ENCODE measurements around the gene FBXO22. TPM values are rescaled to one million over a fixed set of nuclear protein-coding genes. Genes with fewer than 3 reads are reported as not detected.

FBXO22 gene
- total RNA-seq, 1 donor from 2014 or later: 13.0 TPM

DNA sequence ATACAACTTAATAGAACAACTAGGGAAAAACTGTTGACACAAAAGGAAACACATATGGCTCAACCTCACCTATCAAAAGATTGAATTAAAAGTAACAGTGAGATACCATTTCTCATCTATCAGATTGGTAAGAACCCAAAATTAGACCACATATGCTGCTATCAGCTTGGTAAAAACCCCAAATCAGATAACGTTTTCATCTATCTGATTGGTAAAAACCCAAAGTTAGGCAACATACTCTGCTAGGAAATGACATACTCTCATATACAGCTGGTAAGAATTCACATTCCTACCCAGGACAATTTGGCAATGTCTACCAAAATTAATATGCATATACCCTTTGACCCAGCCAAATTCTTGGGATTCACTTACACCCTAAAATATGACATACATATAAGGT lies 82.3 kb downstream of the FBXO22 start:
- no peak for DNase-seq (ENCODE audit: extremely low spot score in 2 of 2)
- Histone ChIP-seq H3K9me3 (no peaks in the 10 kb centered on the region), H3K4me1 (no peaks in the 10 kb centered on the region), H3K4me3 (no peak overlapping the region), H3K36me3 (no peaks in the 10 kb centered on the region), H3K27me3 (no peaks in the 10 kb centered on the region), H3K27ac (no peak overlapping the region)
- intact Hi-C loops (cut with DNase I): no loop called here
- TF ChIP-seq, protein P1, sequence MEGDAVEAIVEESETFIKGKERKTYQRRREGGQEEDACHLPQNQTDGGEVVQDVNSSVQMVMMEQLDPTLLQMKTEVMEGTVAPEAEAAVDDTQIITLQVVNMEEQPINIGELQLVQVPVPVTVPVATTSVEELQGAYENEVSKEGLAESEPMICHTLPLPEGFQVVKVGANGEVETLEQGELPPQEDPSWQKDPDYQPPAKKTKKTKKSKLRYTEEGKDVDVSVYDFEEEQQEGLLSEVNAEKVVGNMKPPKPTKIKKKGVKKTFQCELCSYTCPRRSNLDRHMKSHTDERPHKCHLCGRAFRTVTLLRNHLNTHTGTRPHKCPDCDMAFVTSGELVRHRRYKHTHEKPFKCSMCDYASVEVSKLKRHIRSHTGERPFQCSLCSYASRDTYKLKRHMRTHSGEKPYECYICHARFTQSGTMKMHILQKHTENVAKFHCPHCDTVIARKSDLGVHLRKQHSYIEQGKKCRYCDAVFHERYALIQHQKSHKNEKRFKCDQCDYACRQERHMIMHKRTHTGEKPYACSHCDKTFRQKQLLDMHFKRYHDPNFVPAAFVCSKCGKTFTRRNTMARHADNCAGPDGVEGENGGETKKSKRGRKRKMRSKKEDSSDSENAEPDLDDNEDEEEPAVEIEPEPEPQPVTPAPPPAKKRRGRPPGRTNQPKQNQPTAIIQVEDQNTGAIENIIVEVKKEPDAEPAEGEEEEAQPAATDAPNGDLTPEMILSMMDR (IDR thresholded peaks at IDR 0.05): no peak

DNA sequence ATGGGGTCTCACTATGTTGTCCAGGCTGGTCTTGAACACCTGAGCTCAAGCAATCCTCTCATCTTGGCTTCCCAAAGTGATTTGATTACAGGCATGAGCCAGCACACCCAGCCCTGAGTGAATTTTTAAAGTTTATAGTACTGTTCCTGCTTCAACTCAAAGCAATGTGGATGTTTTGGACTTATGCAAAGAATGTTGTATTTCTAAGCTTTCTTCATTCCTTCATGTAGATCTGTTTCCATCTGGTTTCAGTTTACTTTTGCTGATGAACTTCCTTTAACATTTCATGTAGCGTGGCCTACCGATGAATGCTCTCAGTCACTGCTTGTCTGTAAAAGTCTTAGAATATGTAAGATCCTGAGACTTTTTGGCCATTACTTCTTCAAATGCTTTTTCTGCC lies 85.4 kb downstream of the FBXO22 start:
- intact Hi-C loops (cut with DNase I): no loop called here
- no peak for TF ChIP-seq POLR2A (IDR thresholded peaks at IDR 0.05)
- TF ChIP-seq, protein P1 (IDR thresholded peaks at IDR 0.05): no peak
- TF ChIP-seq POLR2AphosphoS5 (IDR thresholded peaks at IDR 0.05; ENCODE audit: insufficient read depth in 1 of 2, low read depth in 1 of 2): no peak
- Histone ChIP-seq H3K27ac (no peak overlapping the region), H3K27me3 (no peaks in the 10 kb centered on the region), H3K36me3 (no peaks in the 10 kb centered on the region), H3K4me1 (no peaks in the 10 kb centered on the region), H3K4me3 (no peak overlapping the region), H3K9me3 (no peaks in the 10 kb centered on the region)
- no peak for DNase-seq (ENCODE audit: extremely low spot score in 2 of 2)

DNA sequence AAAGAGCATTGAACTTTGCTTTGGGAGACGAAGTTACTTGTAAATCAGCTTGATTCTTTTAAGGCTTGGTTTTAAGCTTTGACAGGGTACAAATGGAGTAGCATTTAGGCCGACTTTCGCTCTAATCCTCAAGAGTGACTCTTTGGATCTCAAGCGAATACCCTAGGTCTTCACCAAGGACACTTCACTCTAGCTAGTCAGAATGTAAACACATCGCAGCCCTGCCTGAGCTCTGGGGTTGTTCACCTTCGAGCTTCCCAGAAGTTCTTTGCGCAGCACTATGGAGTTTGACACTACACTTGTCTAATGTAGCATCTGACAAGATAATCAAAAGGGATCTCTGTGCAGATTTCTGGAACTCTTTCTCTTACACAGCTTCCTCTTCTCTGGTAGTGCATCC lies 86.2 kb downstream of the FBXO22 start:
- intact Hi-C loops (cut with DNase I): no loop called here
- DNase-seq (ENCODE audit: extremely low spot score in 2 of 2): no peak
- no peaks in the 10 kb centered on the region for H3K27me3 ChIP-seq
- no peaks in the 10 kb centered on the region for H3K9me3 ChIP-seq
- H3K27ac ChIP-seq: no peak overlapping the region
- H3K36me3 ChIP-seq: no peaks in the 10 kb centered on the region
- H3K4me1 ChIP-seq: no peaks in the 10 kb centered on the region
- no peak for TF ChIP-seq POLR2AphosphoS5 (IDR thresholded peaks at IDR 0.05; ENCODE audit: insufficient read depth in 1 of 2, low read depth in 1 of 2)
- H3K4me3 ChIP-seq: no peak overlapping the region

Small RNAs within 50 kb of the gene (small RNA-seq; reads per million reads assigned to genes)
- not detected for gene RN7SL510P

Other genes starting within 250 kb of the FBXO22 start
- 23.1 TPM for gene CSPG4, start 191.0 kb upstream of the FBXO22 start, total RNA-seq
- 21.6 TPM for gene UBE2Q2, start 60.4 kb upstream of the FBXO22 start, total RNA-seq
- not detected for gene NRG4, start 108.5 kb downstream of the FBXO22 start, total RNA-seq
- not detected for gene TMEM266, start 156.1 kb downstream of the FBXO22 start, total RNA-seq

All from vagina (tissue), 2 donors.